K562 (cell line): Measurements from ENCODE around the gene LTB4R2. TPM values are rescaled to one million over a fixed set of nuclear protein-coding genes. Genes with fewer than 3 reads are reported as not detected.

Source experiments
- ATAC-seq: fragments of 200-7000 bp; cut with Tn5 transposase; 3 replicates; pipeline ENCODE4 v1.9.1; 2020; ENCODE audit warnings: moderate library complexity
- BruUV-seq: library from RNA; stranded (reverse); fragments of 400-500 nt; replicated peaks from 2 replicates; lab custom pipeline; 2021; lab: Mats Ljungman, UMichigan
- CTCF ChIA-PET: fragments of 300-600 bp; formaldehyde crosslinking; extraction: SDS; loops from one replicate; lab custom pipeline; 2021; ENCODE audit warnings: low intra/inter-chr PET ratio; lab: Yijun Ruan, JAX
- POLR2A ChIA-PET: fragments of 300-600, 350-650 bp; sonication (Branson Sonifier 250); formaldehyde crosslinking; extraction: SDS; loops from one replicate; lab custom pipeline; 2021; ENCODE audit warnings: antibody characterized with exemption, inconsistent platforms; lab: Yijun Ruan, JAX
- DNase-seq, 4 experiments: peaks; one replicate each; pipeline versions ENCODE4 v3.0.0 to v3.0.0-alpha.2; 2011 to 2018; ENCODE audit warnings: low spot score in 3 of 4, mixed read lengths in 3 of 4; ENCODE audit errors: extremely low read depth in 1 of 4
- FAIRE-seq: peaks from 2 replicates; lab custom pipeline; 2011; peaks lifted over from hg19 to GRCh38; lab: Jason Lieb, UNC
- H2AFZ ChIP-seq: 2 replicates; pipeline ENCODE4 v1.6.0; 2011; ENCODE audit warnings: low read depth, low read length, control low read depth, inconsistent platforms
- H3K27ac ChIP-seq: fragments of 200-600 bp; 3 replicates; pipeline ENCODE4 v1.8.0; 2011; ENCODE audit warnings: low read depth, mild to moderate bottlenecking, control low read depth, inconsistent platforms, low read length, moderate library complexity, mixed read lengths; ENCODE audit errors: extremely low read depth
- H3K27me3 ChIP-seq, 2 experiments: fragments of 300-600 bp in 1 of 2; 2 replicates in 1 of 2; 3 replicates in 1 of 2; pipeline versions ENCODE4 v1.6.0 to v1.8.0; 2011; ENCODE audit warnings: inconsistent platforms in 2 of 2, low read length in 2 of 2, mild to moderate bottlenecking in 1 of 2, mixed read lengths in 1 of 2, moderate library complexity in 1 of 2; ENCODE audit not compliant: control insufficient read depth in 2 of 2, insufficient read depth in 2 of 2
- H3K36me3 ChIP-seq: fragments of 300-600 bp; 3 replicates; pipeline ENCODE4 v1.8.0; 2011; ENCODE audit warnings: mild to moderate bottlenecking, low read length, inconsistent platforms; ENCODE audit not compliant: control insufficient read depth, insufficient read depth
- H3K4me1 ChIP-seq, 2 experiments: fragments of 200-600 bp in 1 of 2; replicated peaks in 1 of 2; 2 replicates in 1 of 2; 3 replicates in 1 of 2; pipeline versions ENCODE4 v1.5.1 to v1.8.0; 2011; ENCODE audit warnings: inconsistent platforms in 2 of 2, low read length in 2 of 2, mild to moderate bottlenecking in 1 of 2, mixed read lengths in 1 of 2, moderate library complexity in 1 of 2; ENCODE audit not compliant: control insufficient read depth in 2 of 2, insufficient read depth in 2 of 2
- H3K4me2 ChIP-seq: 2 replicates; pipeline ENCODE4 v1.6.1; 2011; ENCODE audit warnings: low read length, control low read depth, inconsistent platforms, mixed read lengths; ENCODE audit not compliant: insufficient read depth
- H3K4me3 ChIP-seq: fragments of 200-600 bp; sonication (generic), shearing (Covaris generic); 2 replicates; pipeline ENCODE4 v1.5.1; 2016; ENCODE audit warnings: control low read depth, inconsistent platforms
- H3K79me2 ChIP-seq: fragments of 200-600 bp; 3 replicates; pipeline ENCODE4 v1.8.0; 2011; ENCODE audit warnings: low read length, inconsistent platforms; ENCODE audit not compliant: control insufficient read depth, insufficient read depth
- H3K9ac ChIP-seq, 2 experiments: 2 replicates each; pipeline versions ENCODE4 v1.6.0 to v1.6.1; 2011; ENCODE audit warnings: low read depth in 2 of 2, low read length in 2 of 2, control low read depth in 1 of 2, inconsistent platforms in 1 of 2, mild to moderate bottlenecking in 1 of 2, mixed read lengths in 1 of 2; ENCODE audit not compliant: insufficient read depth in 1 of 2
- H3K9me1 ChIP-seq: one replicate; pipeline ENCODE4 v1.6.0; 2011; ENCODE audit warnings: inconsistent platforms, mild to moderate bottlenecking, low read length, moderate library complexity; ENCODE audit not compliant: control insufficient read depth, insufficient read depth
- H3K9me3 ChIP-seq: replicated peaks from 2 replicates; pipeline ENCODE4 v1.5.1; 2011; ENCODE audit warnings: low read depth, low read length, inconsistent platforms; ENCODE audit not compliant: control insufficient read depth, insufficient read depth
- H4K20me1 ChIP-seq: replicated peaks from 2 replicates; pipeline ENCODE4 v1.6.1; 2011; ENCODE audit warnings: low read length, inconsistent platforms, mixed read lengths; ENCODE audit not compliant: control insufficient read depth, insufficient read depth
- BRD9 ChIP-seq: fragments of 450-650 bp; IDR thresholded peaks from 2 replicates; pipeline ENCODE4 v1.6.1; 2018; ENCODE audit warnings: low read depth; ENCODE audit not compliant: partially characterized antibody
- CREM ChIP-seq: IDR thresholded peaks from 2 replicates; pipeline ENCODE4 v1.6.1; 2014; ENCODE audit warnings: antibody characterized with exemption, low read depth
- EHMT2 ChIP-seq: fragments of 450-650 bp; IDR thresholded peaks from 2 replicates; pipeline ENCODE4 v1.6.1; 2018; ENCODE audit warnings: antibody characterized with exemption
- GATA2 ChIP-seq: sonication (generic); formaldehyde crosslinking; IDR thresholded peaks from 2 replicates; pipeline ENCODE4 v1.4.0; 2020; ENCODE audit warnings: mild to moderate bottlenecking, missing genetic modification reagents
- MAFG ChIP-seq: fragments of 450-650 bp; conservative IDR thresholded peaks from 2 replicates; pipeline ENCODE4 v1.6.1; 2016; ENCODE audit warnings: missing genetic modification characterization, missing compliant biosample characterization
- RAD21 ChIP-seq, 2 experiments: fragments of 250-450 bp in 1 of 2; fragments of 450-650 bp in 1 of 2; sonication (Bioruptor Pico) in 1 of 2; formaldehyde crosslinking in 1 of 2; IDR thresholded peaks in 1 of 2; conservative IDR thresholded peaks in 1 of 2; 2 replicates each; pipeline versions ENCODE4 v1.4.0 to v1.8.0; 2020 to 2022; ENCODE audit warnings: mild to moderate bottlenecking in 2 of 2, moderate library complexity in 1 of 2
- SMC3 ChIP-seq: conservative IDR thresholded peaks from 2 replicates; pipeline ENCODE4 v1.6.1; 2011; ENCODE audit warnings: low read depth, low read length, improper control_type of control experiment; ENCODE audit not compliant: insufficient read depth
- ZNF263 ChIP-seq: sonication (generic); formaldehyde crosslinking; IDR thresholded peaks from 2 replicates; pipeline ENCODE4 v1.8.0; 2022; ENCODE audit warnings: mild to moderate bottlenecking, missing genetic modification reagents, borderline replicate concordance
- WGBS: fragments of 100-300 bp; shearing (Covaris generic); methylation state at CpG from one replicate; pipeline ENCODE4 v1.1.6; 2016; ENCODE audit warnings: low coverage, mixed read lengths; ENCODE audit not compliant: insufficient coverage; ENCODE audit errors: missing lambda C conversion rate; 5-methylcytosine and 5-hydroxymethylcytosine counted together
- in situ Hi-C: fragments of 300-500 bp; cut with MboI; formaldehyde crosslinking; loops from 4 replicates; pipeline ENCODE4 v1.15.0; 2018; ENCODE audit warnings: inconsistent platforms, mixed read lengths
- intact Hi-C: fragments of 100-400 bp; cut with micrococcal nuclease; formaldehyde crosslinking; loops from 2 replicates; pipeline ENCODE4 v1.14.2; 2022
- polyA plus RNA-seq, 8 experiments: library from polyadenylated mRNA; depleted of rRNA in 4 of 8; stranded (reverse) in 5 of 8; unstranded in 3 of 8; fragments of >200 nt; fragmentation: Nextera tagmentation in 2 of 8; fragmentation: Illumina TruSeq in 1 of 8; extraction: Ambion mirVana in 2 of 8; extraction: Trizol in 1 of 8; gene quantifications; 2 replicates each; pipeline versions ENCODE4 v1.2.1 to v1.2.3, GENCODE V29; 2011 to 2014; ENCODE audit warnings: inconsistent platforms in 1 of 8, missing spikeins in 1 of 8
- total RNA-seq, 7 experiments: library from RNA; depleted of rRNA in 6 of 7; stranded (reverse); fragments of >200 nt in 6 of 7; fragmentation: Illumina TruSeq in 2 of 7; extraction: Trizol in 2 of 7; gene quantifications; 2 replicates each; pipeline versions ENCODE4 v1.2.1 to v1.2.3, GENCODE V29; 2011 to 2021; ENCODE audit warnings: low replicate concordance in 1 of 7
- TF ChIP-seq, protein P1 (sequence below), 3 experiments: IDR thresholded peaks in 2 of 3; conservative IDR thresholded peaks in 1 of 3; 2 replicates each; pipeline ENCODE4 v1.5.1; 2011 to 2012; ENCODE audit warnings: low read length in 3 of 3, mild to moderate bottlenecking in 3 of 3, control low read depth in 2 of 3, improper control_type of control experiment in 1 of 3, inconsistent platforms in 1 of 3, low read depth in 1 of 3, mixed read lengths in 1 of 3, moderate library complexity in 1 of 3; ENCODE audit not compliant: insufficient read depth in 2 of 3

The LTB4R2 gene
- total and polyA plus RNA-seq, 9 of the 15 experiments (the other 6 are each of a cell fraction or from before 2014, with no cell fraction given), result 0.03 to 11.6 (median 2.8) TPM; not detected in 1

DNA sequence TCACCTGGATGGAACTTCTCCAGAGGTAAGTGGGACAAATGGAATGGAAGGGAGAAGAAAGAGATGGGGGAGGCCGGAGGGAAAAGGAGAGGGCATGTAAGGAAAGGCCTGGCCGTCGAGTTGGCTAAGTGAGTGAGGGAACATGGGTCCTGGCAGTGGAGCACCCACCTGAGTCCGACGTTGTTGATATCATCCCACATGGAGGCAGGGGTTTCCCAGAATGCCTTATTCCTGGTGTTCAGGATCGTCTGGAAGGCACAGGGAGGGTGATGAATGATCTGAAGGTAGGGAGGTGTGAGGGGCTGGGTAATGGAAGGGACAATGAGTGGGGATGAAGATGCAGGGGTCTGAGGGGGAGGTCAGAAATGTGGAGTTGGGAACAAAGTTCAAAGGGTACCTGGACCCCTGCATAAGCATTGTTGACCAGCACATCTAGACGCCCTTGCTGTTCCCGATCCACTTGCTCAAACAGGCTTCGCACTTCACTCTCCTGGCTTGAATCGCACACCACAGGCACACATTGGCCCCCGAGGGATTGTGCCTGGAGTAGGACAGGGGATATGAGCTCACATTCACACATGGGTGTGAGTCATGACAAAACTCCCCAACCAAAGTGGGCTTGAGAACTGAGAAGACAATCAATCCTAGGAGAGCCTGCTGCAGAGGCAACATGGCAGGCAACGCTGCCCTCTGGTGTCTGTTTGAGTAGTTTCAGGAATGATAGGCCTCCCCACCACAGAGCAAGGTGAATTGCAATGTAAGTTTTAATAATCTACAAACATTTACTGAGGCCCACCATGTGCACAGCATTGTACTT, 13.4 kb upstream of the LTB4R2 start (continued):
- peak; percentile 80 to 86 for TF ChIP-seq RAD21 (CRISPR knock-in tag; conservative IDR thresholded peaks at IDR 0.05 in 1 of 2, IDR thresholded peaks at IDR 0.05 in 1 of 2)

DNA sequence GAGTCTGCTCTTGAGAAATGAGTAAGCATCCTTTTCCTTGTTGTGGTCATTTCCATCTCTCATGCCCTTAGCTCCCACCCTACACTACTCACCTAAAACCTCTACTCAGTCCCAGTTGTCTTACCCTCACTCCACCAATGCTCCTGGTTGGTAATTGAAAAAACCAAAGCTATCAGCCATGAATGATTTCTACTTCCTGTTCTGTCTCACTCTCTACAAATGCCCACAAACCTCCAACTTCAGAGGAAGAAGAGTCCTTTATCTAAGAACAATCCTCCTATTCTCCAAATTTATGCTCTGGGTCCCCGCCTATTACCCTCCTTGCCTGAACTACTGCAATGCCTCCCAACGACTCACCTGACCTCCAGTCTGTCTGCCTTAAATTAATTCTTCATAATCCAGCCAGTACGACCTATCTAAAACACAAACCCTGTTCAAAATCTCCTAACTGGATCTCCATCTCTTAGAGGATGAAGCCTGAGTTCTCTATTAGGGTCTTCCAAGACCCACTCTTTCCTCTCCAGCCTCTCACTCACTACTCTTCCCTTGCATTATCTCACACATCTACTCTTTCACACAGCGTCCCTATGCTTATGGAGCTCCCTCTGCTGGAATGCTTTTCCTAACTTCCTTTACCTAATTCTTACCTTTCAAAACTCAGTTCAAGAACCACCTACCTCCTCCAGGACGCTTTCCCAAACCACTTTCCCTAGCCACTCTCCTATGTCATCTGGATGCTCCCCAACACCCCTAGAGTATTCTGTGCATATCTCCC, 12.6 kb upstream of the LTB4R2 start:
- in situ Hi-C loops, result loop anchor here (5.0 to 10.0 kb wide), 2 partner anchors 55 to 283 kb away; partner anchors contain the start of gene TINF2
- no peaks in the 10 kb centered on the region for H3K27me3 ChIP-seq
- ATAC-seq (peak; percentile 63), DNase-seq (peak in 2 of 4 experiments; percentile 32 to 60), FAIRE-seq (peak; percentile 40)
- no peak overlapping the region for H3K4me3 ChIP-seq
- no peak overlapping the region; the same call in 1 of the 2 replicates for H3K4me2 ChIP-seq
- H3K9me3 ChIP-seq, result no peaks in the 10 kb centered on the region
- 0 out of 2 replicates have a peak overlapping the region, but pooled peaks have one; percentile 38 for H2AFZ ChIP-seq
- intact Hi-C loops, result loop anchor here (1.0 kb wide), 3 partner anchors 54 to 239 kb away; partner anchors contain the start of gene MDP1
- no peaks in the 10 kb centered on the region for H4K20me1 ChIP-seq
- peaks cover 28% of the 10 kb centered on the region for H3K79me2 ChIP-seq
- 30% methylated on average over 5 of the region's 5 CpGs for WGBS
- H3K9ac ChIP-seq, result no peak overlapping the region
- BruUV-seq, result no TSS peak
- peaks cover 3% of the 10 kb centered on the region for H3K9me1 ChIP-seq
- CTCF ChIA-PET, result interaction anchor here (0.8 to 3.3 kb wide), 9 partner anchors 19 to 283 kb away, joined by 3 to 41 read pairs (median 5); partner anchors contain the start of genes MDP1, RABGGTA and TINF2
- POLR2A ChIA-PET, result interaction anchor here (0.6 to 3.8 kb wide), 6 partner anchors 42 to 134 kb away, joined by 3 to 18 read pairs (median 4); partner anchors contain the start of genes CHMP4A and TINF2
- H3K27ac ChIP-seq, result no peak overlapping the region
- H3K4me1 ChIP-seq, result peaks cover 12 to 14% of the 10 kb centered on the region in 2 experiments; a peak in 4 of 5 replicates
- peaks cover 32% of the 10 kb centered on the region for H3K36me3 ChIP-seq
- TF ChIP-seq ZNF263 (CRISPR knock-in tag), result no peak
- no peak for TF ChIP-seq MAFG
- TF ChIP-seq GATA2, result peak; percentile 79
- peak; percentile 57; the same call in 1 of the 2 replicates for TF ChIP-seq EHMT2
- TF ChIP-seq BRD9, result peak; percentile 30
- 0 out of 2 replicates have a peak, but pooled peaks have one; percentile 13 for TF ChIP-seq CREM
- TF ChIP-seq, protein P1, sequence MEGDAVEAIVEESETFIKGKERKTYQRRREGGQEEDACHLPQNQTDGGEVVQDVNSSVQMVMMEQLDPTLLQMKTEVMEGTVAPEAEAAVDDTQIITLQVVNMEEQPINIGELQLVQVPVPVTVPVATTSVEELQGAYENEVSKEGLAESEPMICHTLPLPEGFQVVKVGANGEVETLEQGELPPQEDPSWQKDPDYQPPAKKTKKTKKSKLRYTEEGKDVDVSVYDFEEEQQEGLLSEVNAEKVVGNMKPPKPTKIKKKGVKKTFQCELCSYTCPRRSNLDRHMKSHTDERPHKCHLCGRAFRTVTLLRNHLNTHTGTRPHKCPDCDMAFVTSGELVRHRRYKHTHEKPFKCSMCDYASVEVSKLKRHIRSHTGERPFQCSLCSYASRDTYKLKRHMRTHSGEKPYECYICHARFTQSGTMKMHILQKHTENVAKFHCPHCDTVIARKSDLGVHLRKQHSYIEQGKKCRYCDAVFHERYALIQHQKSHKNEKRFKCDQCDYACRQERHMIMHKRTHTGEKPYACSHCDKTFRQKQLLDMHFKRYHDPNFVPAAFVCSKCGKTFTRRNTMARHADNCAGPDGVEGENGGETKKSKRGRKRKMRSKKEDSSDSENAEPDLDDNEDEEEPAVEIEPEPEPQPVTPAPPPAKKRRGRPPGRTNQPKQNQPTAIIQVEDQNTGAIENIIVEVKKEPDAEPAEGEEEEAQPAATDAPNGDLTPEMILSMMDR (IDR thresholded peaks at IDR 0.05 in 2 of 3, conservative IDR thresholded peaks at IDR 0.05 in 1 of 3; ENCODE audit: insufficient read depth in 2 of 3, low read depth in 1 of 3, low read length in 3 of 3), result peak; percentile 50 to 67 (median 54); a peak in 5 of 6 replicates
- TF ChIP-seq SMC3, result peak; percentile 31; the same call in 1 of the 2 replicates
